ENCODE data around the gene SGK1. TPM values are rescaled to one million over a fixed set of nuclear protein-coding genes. Genes with fewer than 3 reads are reported as not detected.
A peak's percentile ranks its signal among the peaks of the same experiment; 100 is the strongest.

SGK1 gene
- total and polyA plus RNA-seq, 10 of the 15 experiments (the other 5 are each of a cell fraction or from before 2014, with no cell fraction given) = 0.62 to 5.1 (median 2.9) TPM

GRCh38 chr6:134247844-134248580 lies 69.9 kb downstream of the SGK1 start:
- no peak overlapping the region for H3K9ac ChIP-seq (ENCODE audit: control insufficient read depth, insufficient read depth, low read length)
- SMC1A ChIA-PET (ENCODE audit: uncharacterized antibody, unreplicated experiment) = interaction anchor here (0.6 to 3.4 kb wide), 11 partner anchors 12 to 288 kb away, joined by 3 to 32 read pairs (median 3); no protein-coding TSS in a partner anchor
- FAIRE-seq = no peak
- intact Hi-C loops (cut with micrococcal nuclease; ENCODE audit: unreplicated experiment) (loop anchor here (1.0 to 5.0 kb wide), 4 partner anchors 12 to 189 kb away; no protein-coding TSS in a partner anchor), in situ Hi-C loops (cut with MboI) (no loop called here)
- no peak for DNase-seq (ENCODE audit: low read depth, low spot score)
- CTCF ChIA-PET = interaction anchor here (0.9 to 1.7 kb wide), 6 partner anchors 9 to 393 kb away, joined by 3 to 4 read pairs (median 3); no protein-coding TSS in a partner anchor
- peak overlapping the region; percentile 28; the same call in 1 of the 2 replicates for H3K4me2 ChIP-seq (ENCODE audit: control insufficient read depth, insufficient read depth)
- H3K4me3 ChIP-seq = no peak overlapping the region
- H2AFZ ChIP-seq (ENCODE audit: control insufficient read depth, low read depth, low read length) = no peak overlapping the region; the same call in 1 of the 2 replicates
- H3K4me1 ChIP-seq (ENCODE audit: control insufficient read depth, insufficient read depth, low read length) = peaks cover 31% of the 10 kb centered on the region
- no peaks in the 10 kb centered on the region; the same call in 2 of the 3 replicates for H3K9me3 ChIP-seq (replicated peaks; ENCODE audit: control insufficient read depth, insufficient read depth, low read length)
- no peaks in the 10 kb centered on the region for H3K36me3 ChIP-seq (ENCODE audit: control insufficient read depth in 2 of 2, insufficient read depth in 2 of 2, low read length in 1 of 2)
- no peaks in the 10 kb centered on the region for H4K20me1 ChIP-seq (ENCODE audit: control insufficient read depth, insufficient read depth)
- ATAC-seq = no peak
- TF ChIP-seq E4F1 (IDR thresholded peaks at IDR 0.05; ENCODE audit: borderline replicate concordance, partially characterized antibody) = no peak
- no peak for TF ChIP-seq KDM1A (IDR thresholded peaks at IDR 0.05; ENCODE audit: borderline replicate concordance)
- H3K27me3 ChIP-seq (replicated peaks in 1 of 2; ENCODE audit: control insufficient read depth in 2 of 2, insufficient read depth in 2 of 2, low read length in 1 of 2) = no peaks in the 10 kb centered on the region; a peak in 1 of 4 replicates
- RAD21 ChIA-PET (ENCODE audit: unreplicated experiment) = interaction anchor here (1.0 to 5.1 kb wide), 5 partner anchors 13 to 125 kb away, joined by 3 to 32 read pairs (median 4); no protein-coding TSS in a partner anchor
- POLR2A ChIA-PET = interaction anchor here (0.7 to 1.0 kb wide), 5 partner anchors 13 to 941 kb away, joined by 3 to 12 read pairs (median 4); no protein-coding TSS in a partner anchor
- no peaks in the 10 kb centered on the region for H3K79me2 ChIP-seq (ENCODE audit: control insufficient read depth, insufficient read depth, low read length)
- WGBS (ENCODE audit: insufficient coverage, insufficient replicate concordance, low lambda C conversion rate, missing lambda C conversion rate) = 49% methylated on average over 3 of the region's 4 CpGs
- peak overlapping the region; percentile 43; the same call in 1 of the 2 replicates for H3K27ac ChIP-seq (ENCODE audit: control insufficient read depth, insufficient read depth)
- no TSS peak for BruUV-seq (replicated peaks)
